HG03558 (cell line): ENCODE results near the gene TTC16.

Experiments used
- ATAC-seq: cut with Tn5 transposase; IDR thresholded peaks from one replicate; pipeline ENCODE4 v1.9.1; 2021; ENCODE audit warnings: moderate number of reproducible peaks; ENCODE audit not compliant: unreplicated experiment; ENCODE audit errors: extremely low read depth

Gene TTC16

GRCh38 chr9:127720031-127720864, 4.4 kb downstream of the TTC16 start:
- ATAC-seq, result no peak

GRCh38 chr9:127720865-127721227, 5.0 kb downstream of the TTC16 start:
- ATAC-seq, result no peak

GRCh38 chr9:127721391-127721821, 5.5 kb downstream of the TTC16 start:
- ATAC-seq, result no peak

GRCh38 chr9:127722055-127722745, 6.3 kb downstream of the TTC16 start:
- ATAC-seq, result no peak

GRCh38 chr9:127723013-127723412, 7.1 kb downstream of the TTC16 start:
- no peak for ATAC-seq

GRCh38 chr9:127723444-127723843, 7.6 kb downstream of the TTC16 start:
- no peak for ATAC-seq

- ATAC-seq, result no peak
These were observed 8.1 kb downstream of the TTC16 start for GRCh38 chr9:127724012-127724411.

- no peak for ATAC-seq
These were observed 11.0 kb downstream of the TTC16 start for GRCh38 chr9:127726871-127727270.

- no peak for ATAC-seq
These were observed 12.9 kb downstream of the TTC16 start for GRCh38 chr9:127728808-127729207.

- no peak for ATAC-seq
These were observed 13.8 kb downstream of the TTC16 start for GRCh38 chr9:127729522-127730256.

- no peak for ATAC-seq
These were observed 14.4 kb downstream of the TTC16 start for GRCh38 chr9:127730262-127730661.

- no peak for ATAC-seq
These were observed 15.0 kb downstream of the TTC16 start for GRCh38 chr9:127730799-127731410.

GRCh38 chr9:127731938-127732337, 16.1 kb downstream of the TTC16 start:
- ATAC-seq, result no peak

GRCh38 chr9:127732444-127732843, 16.6 kb downstream of the TTC16 start:
- ATAC-seq, result no peak

- ATAC-seq, result no peak
These were observed 17.7 kb downstream of the TTC16 start for GRCh38 chr9:127733614-127734013.

GRCh38 chr9:127734247-127734746, 18.4 kb downstream of the TTC16 start:
- ATAC-seq, result no peak

- ATAC-seq, result peak; percentile 50
These were observed 19.1 kb downstream of the TTC16 start, which contains the start of gene TOR2A for GRCh38 chr9:127734747-127735529. Gene TOR2A (minus strand): TSS chr9:127735294. CDS start chr9:127735270, 24 bp downstream.

- ATAC-seq, result no peak
These were observed 19.8 kb downstream of the TTC16 start for GRCh38 chr9:127735530-127736185.

- no peak for ATAC-seq
These were observed 22.8 kb downstream of the TTC16 start for GRCh38 chr9:127738666-127739065.
